KMS-11 (cell line): ENCODE data around the gene PARD6G.

Experiments
- H2AFZ ChIP-seq: fragments of 200-600 bp; sonication (generic); 2 replicates; pipeline ENCODE4 v1.6.1; 2016; ENCODE audit warnings: antibody characterized with exemption, mixed run types, low read depth
- H3K27ac ChIP-seq: fragments of 200-600 bp; sonication (generic); 2 replicates; pipeline ENCODE4 v1.6.1; 2016; ENCODE audit warnings: mild to moderate bottlenecking, mixed run types
- H3K27me3 ChIP-seq: fragments of 200-600 bp; sonication (generic); 2 replicates; pipeline ENCODE4 v1.6.1; 2017; ENCODE audit warnings: mild to moderate bottlenecking, low read depth, mixed run types, moderate library complexity; ENCODE audit not compliant: insufficient read depth
- H3K36me3 ChIP-seq: fragments of 200-600 bp; sonication (generic); 2 replicates; pipeline ENCODE4 v1.6.1; 2017; ENCODE audit warnings: mild to moderate bottlenecking, mixed run types; ENCODE audit not compliant: insufficient read depth
- H3K4me1 ChIP-seq: fragments of 200-600 bp; sonication (generic); 2 replicates; pipeline ENCODE4 v1.6.1; 2016; ENCODE audit warnings: mild to moderate bottlenecking, low read depth, mixed run types; ENCODE audit not compliant: poor library complexity, severe bottlenecking
- H3K4me2 ChIP-seq: fragments of 200-600 bp; sonication (generic); 2 replicates; pipeline ENCODE4 v1.7.0; 2016; ENCODE audit warnings: mild to moderate bottlenecking, mixed run types
- H3K4me3 ChIP-seq: fragments of 200-600 bp; sonication (generic); IDR thresholded peaks from 2 replicates; pipeline ENCODE4 v1.6.1; 2017; ENCODE audit warnings: low read depth, low read length, mixed read lengths; ENCODE audit not compliant: insufficient read depth
- H3K79me2 ChIP-seq: fragments of 200-600 bp; sonication (generic); 2 replicates; pipeline ENCODE4 v1.6.1; 2016; ENCODE audit warnings: low read depth, mixed run types; ENCODE audit not compliant: insufficient read depth
- H3K9ac ChIP-seq: fragments of 200-600 bp; sonication (generic); 2 replicates; pipeline ENCODE4 v1.6.1; 2016; ENCODE audit warnings: mild to moderate bottlenecking, mixed run types
- H4K20me1 ChIP-seq: fragments of 200-600 bp; sonication (generic); 2 replicates; pipeline ENCODE4 v1.6.1; 2016; ENCODE audit warnings: mild to moderate bottlenecking, mixed run types; ENCODE audit not compliant: insufficient read depth
- CTCF ChIP-seq: fragments of 200-600 bp; sonication (generic); conservative IDR thresholded peaks from 2 replicates; pipeline ENCODE4 v1.6.1; 2017; ENCODE audit warnings: low read depth, mild to moderate bottlenecking, antibody characterized with exemption, low read length, moderate library complexity, mixed read lengths

The PARD6G gene

GRCh38 chr18:80232030-80232429 lies 15.3 kb downstream of the PARD6G start:
- Histone ChIP-seq H3K4me1 (no peaks in the 10 kb centered on the region), H3K79me2 (no peaks in the 10 kb centered on the region), H3K27ac (no peak overlapping the region), H2AFZ (no peak overlapping the region), H4K20me1 (no peaks in the 10 kb centered on the region), H3K27me3 (no peaks in the 10 kb centered on the region), H3K36me3 (no peaks in the 10 kb centered on the region), H3K9ac (no peak overlapping the region), H3K4me3 (no peak overlapping the region), H3K4me2 (no peak overlapping the region)
- no peak for TF ChIP-seq CTCF

DNA sequence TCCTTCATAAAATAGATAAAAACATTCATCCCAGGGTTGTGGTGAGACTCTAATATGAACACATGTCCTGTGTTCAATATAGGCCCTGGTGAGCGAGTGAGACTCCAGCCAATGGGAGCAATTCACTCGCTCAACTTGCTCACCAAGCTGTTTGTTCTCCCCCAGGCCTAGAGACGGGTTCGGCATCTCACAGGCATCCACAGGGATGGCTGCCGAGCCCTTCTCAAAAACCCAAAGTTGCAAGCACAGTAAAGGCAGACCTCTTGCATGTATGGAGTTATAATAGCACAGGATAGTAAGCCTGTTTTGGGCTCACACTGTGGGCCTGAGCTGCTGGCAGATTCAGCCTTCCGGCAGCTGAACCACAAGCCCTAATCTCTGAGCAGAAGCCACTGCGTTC lies 15.7 kb downstream of the PARD6G start:
- Histone ChIP-seq H3K4me1 (no peaks in the 10 kb centered on the region), H3K4me3 (no peak overlapping the region), H3K27me3 (no peaks in the 10 kb centered on the region), H4K20me1 (no peaks in the 10 kb centered on the region), H3K4me2 (no peak overlapping the region), H3K79me2 (no peaks in the 10 kb centered on the region), H3K36me3 (no peaks in the 10 kb centered on the region), H3K27ac (no peak overlapping the region), H2AFZ (no peak overlapping the region), H3K9ac (no peak overlapping the region)
- no peak for TF ChIP-seq CTCF

DNA sequence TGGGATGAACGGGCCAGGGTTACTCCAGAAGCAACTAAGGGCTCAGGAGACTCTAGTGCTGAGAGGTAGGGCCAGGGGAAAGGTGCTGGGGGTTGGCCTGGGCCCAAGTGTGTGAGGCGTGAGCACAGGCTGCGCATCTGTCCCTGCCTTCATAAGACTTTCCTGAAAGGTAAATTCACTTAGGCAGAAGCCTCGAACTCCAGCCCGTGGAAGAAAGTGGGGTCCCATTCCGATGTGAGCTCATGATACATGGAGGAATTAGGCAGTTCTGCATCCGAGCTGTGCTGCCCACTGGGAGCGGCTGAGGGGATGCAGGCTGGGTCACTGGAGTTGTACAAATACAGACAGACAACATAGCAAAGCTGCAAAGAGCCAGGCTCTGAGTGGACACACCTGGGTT lies 16.2 kb downstream of the PARD6G start:
- Histone ChIP-seq H3K36me3 (no peaks in the 10 kb centered on the region), H3K4me3 (no peak overlapping the region), H3K27me3 (no peaks in the 10 kb centered on the region), H3K4me1 (no peaks in the 10 kb centered on the region), H3K9ac (no peak overlapping the region), H3K79me2 (no peaks in the 10 kb centered on the region), H4K20me1 (no peaks in the 10 kb centered on the region), H3K27ac (no peak overlapping the region), H2AFZ (no peak overlapping the region), H3K4me2 (no peak overlapping the region)
- TF ChIP-seq CTCF, result no peak

DNA sequence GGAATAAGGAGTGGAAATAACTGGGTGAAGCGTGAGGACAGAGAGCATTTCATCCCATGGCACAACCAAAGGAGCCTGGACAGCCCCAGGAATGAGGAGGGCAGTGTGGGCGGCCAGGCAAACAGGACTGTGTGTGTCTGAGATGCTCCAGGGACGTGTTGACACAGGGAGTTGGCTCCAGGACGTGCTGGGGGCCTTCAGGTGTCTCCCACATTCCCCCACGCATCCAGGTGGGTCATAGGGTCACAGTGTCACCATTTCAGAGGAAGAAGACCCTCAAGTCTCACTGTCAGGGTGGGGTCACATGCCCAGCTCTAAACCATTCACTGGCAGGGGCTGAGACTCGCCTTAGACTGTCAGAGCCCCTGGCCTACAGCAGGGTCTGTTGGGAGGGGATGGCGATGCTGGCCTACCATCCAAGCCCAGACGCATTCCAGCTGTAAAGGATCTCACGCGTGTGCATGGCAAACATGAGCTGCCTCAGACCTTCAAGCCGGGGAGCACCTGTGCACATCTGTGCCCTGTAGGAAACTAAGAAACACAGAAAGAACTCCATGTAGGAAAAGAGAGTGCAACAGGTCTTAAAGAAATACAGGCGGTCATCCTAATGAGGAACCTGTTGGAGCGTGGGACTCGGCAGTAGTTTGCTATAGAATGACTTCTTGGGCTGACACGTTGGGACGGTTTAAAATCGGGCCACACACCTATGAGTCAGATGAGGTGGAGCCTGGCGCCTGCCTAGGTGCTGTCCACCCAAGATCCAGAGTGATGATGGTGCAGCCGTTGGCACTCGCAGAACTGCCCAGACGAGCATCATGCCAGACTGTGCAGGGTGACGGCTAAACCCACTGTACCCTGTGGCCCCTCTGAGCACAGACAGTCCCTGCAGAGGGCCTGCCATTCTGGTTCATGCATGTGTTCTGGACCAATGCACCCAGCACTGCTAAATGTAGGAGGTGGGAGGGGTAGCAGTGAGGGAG lies 17.3 kb downstream of the PARD6G start:
- no peak for TF ChIP-seq CTCF
- no peak overlapping the region for H3K27ac ChIP-seq
- H3K27me3 ChIP-seq, result no peaks in the 10 kb centered on the region
- no peaks in the 10 kb centered on the region for H3K79me2 ChIP-seq
- H3K36me3 ChIP-seq, result no peaks in the 10 kb centered on the region
- H3K9ac ChIP-seq, result no peak overlapping the region
- H2AFZ ChIP-seq, result no peak overlapping the region
- no peak overlapping the region for H3K4me3 ChIP-seq
- H3K4me2 ChIP-seq, result no peak overlapping the region
- H3K4me1 ChIP-seq, result no peaks in the 10 kb centered on the region
- H4K20me1 ChIP-seq, result no peaks in the 10 kb centered on the region
